Measurements from ENCODE around the gene ATCAY. TPM values are rescaled to one million over a fixed set of nuclear protein-coding genes. Genes with fewer than 3 reads are reported as not detected.

ATCAY gene
- total RNA-seq (2016; rRNA removed; fragmentation: Illumina TruSeq; extraction: Trizol): not detected in 2 replicates
- total RNA-seq (2016; cell fraction: cytosol; rRNA removed; fragmentation: Illumina TruSeq; extraction: Trizol; ENCODE audit: low read depth): not detected in 2 replicates
- not detected in 2 replicates for total RNA-seq (2016; cell fraction: insoluble cytoplasmic fraction; rRNA removed; fragmentation: Illumina TruSeq; extraction: Trizol)
- not detected in 2 replicates for total RNA-seq (2016; cell fraction: membrane; rRNA removed; fragmentation: Illumina TruSeq; extraction: Trizol)
- total RNA-seq (2016; cell fraction: nucleus; rRNA removed; fragmentation: Illumina TruSeq; extraction: Trizol): not detected in 2 replicates
- polyA plus RNA-seq (2011; rRNA removed): not detected in 2 replicates
- polyA plus RNA-seq (2011; cell fraction: cytosol; rRNA removed): not detected in 2 replicates
- not detected in 2 replicates for polyA plus RNA-seq (2011; cell fraction: nucleus; rRNA removed)
- polyA plus RNA-seq (2012): not detected in 2 replicates
- not detected in 2 replicates for polyA plus RNA-seq (2016; cell fraction: cytosol; fragmentation: Illumina TruSeq; extraction: Trizol; ENCODE audit: low read depth)
- not detected in 2 replicates for polyA plus RNA-seq (2016; cell fraction: insoluble cytoplasmic fraction; fragmentation: Illumina TruSeq; extraction: Trizol; ENCODE audit: low read depth)
- not detected in 2 replicates for polyA plus RNA-seq (2016; cell fraction: membrane; fragmentation: Illumina TruSeq; extraction: Trizol; ENCODE audit: low read depth)
- not detected in 2 replicates for polyA plus RNA-seq (2016; cell fraction: nucleus; fragmentation: Illumina TruSeq; extraction: Trizol; ENCODE audit: insufficient read depth, low read depth)
- not detected in 2 replicates for polyA minus RNA-seq (2011; rRNA and poly(A)+ RNA removed; ENCODE audit: low replicate concordance)
- polyA minus RNA-seq (2011; cell fraction: cytosol; rRNA and poly(A)+ RNA removed): not detected in 2 replicates
- not detected in 2 replicates for polyA minus RNA-seq (2011; cell fraction: nucleus; rRNA and poly(A)+ RNA removed)
- Bru-seq, nascent RNA: not detected
- BruChase-seq, experiment 1, labeled RNA remaining after a 6-hour chase: not detected
- BruChase-seq, experiment 2, labeled RNA remaining after a 2-hour chase: not detected
- long read RNA-seq, experiment 1: 0 reads
- long read RNA-seq, experiment 2: 0 reads

GRCh38 chr19:3880471-3881271, at the start of gene ATCAY:
ATCAY (plus strand) TSS chr19:3880685; CDS start chr19:3885768, 5,083 bp downstream.
- in situ Hi-C loops (cut with HindIII; ENCODE audit: extremely low pct_ligation_motif_present, low pct_unique_long_range_greater_than_20kb) (no loop called here), intact Hi-C loops (cut with micrococcal nuclease; ENCODE audit: unreplicated experiment) (no loop called here)
- no TSS peak for BruUV-seq (replicated peaks)
- H3K27me3 ChIP-seq (ENCODE audit: control insufficient read depth in 1 of 2, insufficient read depth in 2 of 2, low read length in 2 of 2): peaks cover 1 to 7% of the 10 kb centered on the region in 2 experiments; a peak in 2 of 5 replicates
- ChIA-PET CTCF (ENCODE audit: low intra/inter-chr PET ratio, low total read pairs) (no interaction called here), POLR2A (no interaction called here)
- H3K9me3 ChIP-seq (ENCODE audit: low read length): no peaks in the 10 kb centered on the region
- H3K27ac ChIP-seq (ENCODE audit: extremely low read length, insufficient read depth, low read length): no peak within 1 kb of the TSS
- H3K9ac ChIP-seq (ENCODE audit: insufficient read depth, low read depth, low read length): no peak within 1 kb of the TSS
- H3K4me1 ChIP-seq (ENCODE audit: insufficient read depth, low read length): no peaks in the 10 kb centered on the region
- ATAC-seq (no peak; the same call in 2 of the 3 replicates), DNase-seq (ENCODE audit: low spot score) (no peak), FAIRE-seq (no peak)
- H3K4me3 ChIP-seq (replicated peaks in 1 of 3; ENCODE audit: insufficient read depth in 1 of 3, low read depth in 2 of 3, low read length in 3 of 3): no peak within 1 kb of the TSS
- no peak within 1 kb of the TSS for H2AFZ ChIP-seq (ENCODE audit: low read length)
- no peaks in the 10 kb centered on the region for H4K20me1 ChIP-seq (ENCODE audit: insufficient read depth, low read length)
- H3K36me3 ChIP-seq (replicated peaks in 1 of 2; ENCODE audit: control insufficient read depth in 1 of 2, insufficient read depth in 2 of 2, low read length in 2 of 2): no peaks in the 10 kb centered on the region
- no peaks in the 10 kb centered on the region for H3K79me2 ChIP-seq (ENCODE audit: insufficient read depth, low read length)
- WGBS (ENCODE audit: low lambda C conversion rate): 33% methylated on average over 26 of the region's 49 CpGs
- no peak within 1 kb of the TSS for H3K4me2 ChIP-seq (ENCODE audit: low read depth, low read length)
- TF ChIP-seq PLSCR1 (CRISPR knock-in tag; IDR thresholded peaks at IDR 0.05; ENCODE audit: borderline replicate concordance) (no peak), ZNF691 (CRISPR knock-in tag; IDR thresholded peaks at IDR 0.05; ENCODE audit: borderline replicate concordance, low read depth) (no peak), ZNF205 (CRISPR knock-in tag; IDR thresholded peaks at IDR 0.05) (no peak), HMGXB4 (CRISPR knock-in tag; IDR thresholded peaks at IDR 0.05; ENCODE audit: borderline replicate concordance in 1 of 2, low read depth in 1 of 2) (no peak), RELA (CRISPR knock-in tag; IDR thresholded peaks at IDR 0.05) (no peak), ZMYM4 (CRISPR knock-in tag; IDR thresholded peaks at IDR 0.05) (no peak), KDM6A (CRISPR knock-in tag; IDR thresholded peaks at IDR 0.05; ENCODE audit: low read depth) (no peak), AFF4 (CRISPR knock-in tag; IDR thresholded peaks at IDR 0.05) (no peak), TGIF2 (CRISPR knock-in tag; IDR thresholded peaks at IDR 0.05) (no peak), AGO2 (optimal IDR thresholded peaks at IDR 0.05; ENCODE audit: low read depth, low read length) (no peak)
